K562 treated with DMSO at 1 percent for 12 hours (cell line): ENCODE results near the gene TGM3. TPM values are rescaled to one million over a fixed set of nuclear protein-coding genes. Genes with fewer than 3 reads are reported as not detected.

Experiments used
- total RNA-seq: library from RNA; unstranded; fragments of 300-600 nt; gene quantifications from 2 replicates; pipeline ENCODE4 v1.2.3, GENCODE V29; 2022; ENCODE audit not compliant: insufficient read depth

Gene TGM3
- not detected in 2 replicates for total RNA-seq

GRCh38 chr20:2295886-2296515 lies at the start of gene TGM3:
Gene TGM3 (plus strand): TSS chr20:2296001. CDS start chr20:2296064, 63 bp downstream.

GRCh38 chr20:2380601-2381000 lies 84.8 kb downstream of the TGM3 start, which contains the start of gene TGM6:
Gene TGM6 (plus strand): TSS chr20:2380901. CDS start chr20:2380969, 68 bp downstream.

Other genes starting within 250 kb of the TGM3 start
- gene STK35, start 194.2 kb upstream of the TGM3 start, total RNA-seq = 4.5 and 10.3 TPM in 2 replicates
- gene TGM6, start 84.9 kb downstream of the TGM3 start, total RNA-seq = not detected in 2 replicates
- gene SNRPB, start 174.8 kb downstream of the TGM3 start, total RNA-seq = 407 and 559 TPM in 2 replicates
- gene ZNF343, start 212.9 kb downstream of the TGM3 start, total RNA-seq = 3.3 and 4.6 TPM in 2 replicates
- gene TMC2, start 240.6 kb downstream of the TGM3 start, total RNA-seq = not detected in 2 replicates